ENCODE measurements around the gene CATSPER2. TPM values are rescaled to one million over a fixed set of nuclear protein-coding genes. Genes with fewer than 3 reads are reported as not detected.

The CATSPER2 gene
- total and polyA plus RNA-seq, 2 of the 8 experiments (the other 6 are each of a cell fraction or from before 2014, with no cell fraction given), result 1.2 to 1.9 TPM

DNA sequence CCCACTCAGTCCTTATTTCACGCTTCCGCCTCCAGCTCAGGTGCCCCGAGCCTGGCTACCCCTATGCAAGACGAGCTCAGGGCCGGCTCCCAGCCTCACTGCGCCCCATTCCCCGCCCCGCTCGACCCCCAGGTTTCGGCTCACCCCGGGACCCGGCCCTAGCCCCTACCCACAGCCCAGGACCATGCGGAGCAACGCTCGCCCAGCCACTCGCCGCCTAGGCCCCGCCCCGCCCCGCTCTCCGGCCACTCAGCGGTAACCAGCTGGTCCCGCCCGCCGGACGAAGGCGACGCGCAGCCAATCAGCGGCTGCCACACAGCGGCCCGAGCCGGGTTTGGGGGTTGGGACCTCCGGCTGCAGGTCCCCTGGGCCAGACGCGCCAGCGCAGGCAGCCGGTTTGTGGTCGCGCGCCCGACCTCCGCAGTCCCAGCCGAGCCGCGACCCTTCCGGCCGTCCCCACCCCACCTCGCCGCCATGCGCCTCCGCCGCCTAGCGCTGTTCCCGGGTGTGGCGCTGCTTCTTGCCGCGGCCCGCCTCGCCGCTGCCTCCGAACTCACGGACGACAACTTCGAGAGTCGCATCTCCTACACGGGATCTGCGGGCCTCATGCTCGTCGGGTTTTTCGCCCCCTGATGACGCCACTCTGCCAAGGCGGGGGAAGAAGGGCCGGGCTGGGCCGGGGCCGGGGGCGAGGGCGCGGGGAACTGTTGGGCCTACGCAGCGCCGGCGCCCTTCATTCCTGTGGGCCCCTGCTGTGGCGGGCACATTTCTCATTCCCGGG lies at the start of gene CATSPER2 (continued):
- TF ChIP-seq TEAD4 (IDR thresholded peaks at IDR 0.05; ENCODE audit: low read depth, low read length) (no peak), TBP (IDR thresholded peaks at IDR 0.05; ENCODE audit: low read depth, low read length) (no peak), BACH1 (IDR thresholded peaks at IDR 0.05; ENCODE audit: low read length) (no peak), NANOG (IDR thresholded peaks at IDR 0.05; ENCODE audit: insufficient read depth, low read depth, low read length, poor library complexity, severe bottlenecking) (no peak)
- TF ChIP-seq, protein P1, sequence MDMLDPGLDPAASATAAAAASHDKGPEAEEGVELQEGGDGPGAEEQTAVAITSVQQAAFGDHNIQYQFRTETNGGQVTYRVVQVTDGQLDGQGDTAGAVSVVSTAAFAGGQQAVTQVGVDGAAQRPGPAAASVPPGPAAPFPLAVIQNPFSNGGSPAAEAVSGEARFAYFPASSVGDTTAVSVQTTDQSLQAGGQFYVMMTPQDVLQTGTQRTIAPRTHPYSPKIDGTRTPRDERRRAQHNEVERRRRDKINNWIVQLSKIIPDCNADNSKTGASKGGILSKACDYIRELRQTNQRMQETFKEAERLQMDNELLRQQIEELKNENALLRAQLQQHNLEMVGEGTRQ (IDR thresholded peaks at IDR 0.05; ENCODE audit: low read length), result no peak
- TF ChIP-seq, protein P2, sequence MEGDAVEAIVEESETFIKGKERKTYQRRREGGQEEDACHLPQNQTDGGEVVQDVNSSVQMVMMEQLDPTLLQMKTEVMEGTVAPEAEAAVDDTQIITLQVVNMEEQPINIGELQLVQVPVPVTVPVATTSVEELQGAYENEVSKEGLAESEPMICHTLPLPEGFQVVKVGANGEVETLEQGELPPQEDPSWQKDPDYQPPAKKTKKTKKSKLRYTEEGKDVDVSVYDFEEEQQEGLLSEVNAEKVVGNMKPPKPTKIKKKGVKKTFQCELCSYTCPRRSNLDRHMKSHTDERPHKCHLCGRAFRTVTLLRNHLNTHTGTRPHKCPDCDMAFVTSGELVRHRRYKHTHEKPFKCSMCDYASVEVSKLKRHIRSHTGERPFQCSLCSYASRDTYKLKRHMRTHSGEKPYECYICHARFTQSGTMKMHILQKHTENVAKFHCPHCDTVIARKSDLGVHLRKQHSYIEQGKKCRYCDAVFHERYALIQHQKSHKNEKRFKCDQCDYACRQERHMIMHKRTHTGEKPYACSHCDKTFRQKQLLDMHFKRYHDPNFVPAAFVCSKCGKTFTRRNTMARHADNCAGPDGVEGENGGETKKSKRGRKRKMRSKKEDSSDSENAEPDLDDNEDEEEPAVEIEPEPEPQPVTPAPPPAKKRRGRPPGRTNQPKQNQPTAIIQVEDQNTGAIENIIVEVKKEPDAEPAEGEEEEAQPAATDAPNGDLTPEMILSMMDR (IDR thresholded peaks at IDR 0.05; ENCODE audit: control extremely low read depth in 1 of 3, insufficient read depth in 1 of 3, low read depth in 1 of 3, low read length in 3 of 3), result no peak

Measured in H1 (cell line).